Esophagus muscularis mucosa (tissue), 3 donors: ENCODE data around the gene MYO7B.

Experiments used
- CTCF ChIP-seq, 3 experiments: fragments of 200-600 bp in 2 of 3; fragments of 450-650 bp in 1 of 3; sonication (generic) in 2 of 3; IDR thresholded peaks; one replicate each; pipeline ENCODE4 v1.5.1; 2017 to 2019; ENCODE audit warnings: antibody characterized with exemption in 3 of 3, mild to moderate bottlenecking in 2 of 3, moderate library complexity in 1 of 3
- POLR2A ChIP-seq: fragments of 450-650 bp; IDR thresholded peaks from one replicate; pipeline ENCODE4 v1.6.1; 2017; ENCODE audit warnings: antibody characterized with exemption, moderate library complexity, mild to moderate bottlenecking, low read depth
- POLR2AphosphoS5 ChIP-seq, 2 donors: sonication (generic); formaldehyde crosslinking; IDR thresholded peaks; one replicate each; pipeline ENCODE4 v1.6.1; 2017; ENCODE audit warnings: antibody characterized with exemption in 2 of 2

GRCh38 chr2:127485694-127486071 lies 49.8 kb upstream of the MYO7B start:
- TF ChIP-seq CTCF (IDR thresholded peaks at IDR 0.05) = no peak
- TF ChIP-seq POLR2AphosphoS5 (IDR thresholded peaks at IDR 0.05) = no peak
- TF ChIP-seq POLR2A = no peak
